ENCODE measurements around the gene FUS. TPM values are rescaled to one million over a fixed set of nuclear protein-coding genes. Genes with fewer than 3 reads are reported as not detected.

Gene FUS
- total RNA-seq, 4 donors from 2014 or later = 53.7 to 92.5 (median 66.2) TPM

- TF ChIP-seq CTCF (IDR thresholded peaks at IDR 0.05; ENCODE audit: low read depth) = no peak
Observed at GRCh38 chr16:31134091-31134571, 45.8 kb upstream of the FUS start.

- TF ChIP-seq CTCF (IDR thresholded peaks at IDR 0.05; ENCODE audit: low read depth) = no peak
Observed at GRCh38 chr16:31134625-31135534, 45.1 kb upstream of the FUS start.

- no peak for TF ChIP-seq CTCF (IDR thresholded peaks at IDR 0.05; ENCODE audit: low read depth)
Observed at GRCh38 chr16:31135535-31136286, 44.2 kb upstream of the FUS start, which contains the start of gene PRSS8. TSS of gene PRSS8 (minus strand) at chr16:31135727. CDS start at chr16:31135498, 229 bp downstream.

GRCh38 chr16:31136287-31136662 is 43.7 kb upstream of the FUS start:
- TF ChIP-seq CTCF (IDR thresholded peaks at IDR 0.05; ENCODE audit: low read depth) = no peak

- TF ChIP-seq CTCF (IDR thresholded peaks at IDR 0.05; ENCODE audit: low read depth) = no peak
Observed at GRCh38 chr16:31138621-31139578, 41.0 kb upstream of the FUS start.

- no peak for TF ChIP-seq CTCF (IDR thresholded peaks at IDR 0.05; ENCODE audit: low read depth)
Observed at GRCh38 chr16:31141489-31142108, 38.3 kb upstream of the FUS start.
